Kidney epithelial cell (primary cell): ENCODE data around the gene IFIT3. TPM values are rescaled to one million over a fixed set of nuclear protein-coding genes. Genes with fewer than 3 reads are reported as not detected.

Experiments
- DNase-seq: peaks from one replicate; pipeline ENCODE4 v3.0.0-alpha.2; 2010; ENCODE audit warnings: low read depth
- H3K27me3 ChIP-seq: 2 replicates; pipeline ENCODE4 v1.6.0; 2011; ENCODE audit warnings: low read length; ENCODE audit not compliant: control insufficient read depth, insufficient read depth
- H3K36me3 ChIP-seq: 2 replicates; pipeline ENCODE4 v1.5.1; 2011; ENCODE audit warnings: low read length; ENCODE audit not compliant: control insufficient read depth, insufficient read depth
- H3K4me3 ChIP-seq: 2 replicates; pipeline ENCODE4 v1.5.1; 2011; ENCODE audit warnings: low read depth, mild to moderate bottlenecking, control low read depth, low read length
- CTCF ChIP-seq: IDR thresholded peaks from 2 replicates; pipeline ENCODE4 v1.5.1; 2011; ENCODE audit warnings: mild to moderate bottlenecking, moderate library complexity, low read length, control low read depth, inconsistent platforms; ENCODE audit not compliant: insufficient read depth, poor library complexity, severe bottlenecking
- total RNA-seq: library from RNA; depleted of rRNA; stranded (reverse); fragments of >200 nt; gene quantifications from 2 replicates; pipeline ENCODE4 v1.2.3, GENCODE V29; 2015

Gene IFIT3
- total RNA-seq, 1 donor from 2014 or later, result 14.8 TPM

DNA sequence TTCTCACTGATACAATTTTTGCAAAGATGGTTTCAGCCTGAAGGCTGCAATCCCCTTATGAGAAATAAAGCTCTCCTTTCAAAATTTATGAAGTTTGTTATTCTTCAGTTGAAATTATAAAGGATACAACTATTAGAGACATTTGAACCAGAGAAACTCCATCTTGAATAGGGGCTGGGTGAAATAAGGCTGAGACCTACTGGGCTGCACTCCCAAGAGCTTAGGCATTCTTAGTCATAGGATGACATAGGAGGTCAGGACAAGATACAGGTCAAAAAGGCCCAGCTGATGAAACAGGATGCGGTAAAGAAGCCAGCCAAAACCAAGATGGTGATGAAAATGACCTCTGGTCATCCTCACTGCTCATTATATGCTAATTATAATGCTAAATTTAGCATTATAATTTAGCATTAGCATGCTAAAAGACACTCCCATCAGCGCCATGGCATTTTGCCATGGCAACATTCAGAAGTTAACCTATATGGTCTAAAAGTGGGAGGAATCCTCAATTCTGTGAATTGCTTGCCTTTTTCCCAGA is 27.7 kb downstream of the IFIT3 start:
- DNase-seq, result no peak
- TF ChIP-seq CTCF, result no peak
- Histone ChIP-seq H3K4me3 (no peak overlapping the region), H3K27me3 (no peaks in the 10 kb centered on the region), H3K36me3 (no peaks in the 10 kb centered on the region)

DNA sequence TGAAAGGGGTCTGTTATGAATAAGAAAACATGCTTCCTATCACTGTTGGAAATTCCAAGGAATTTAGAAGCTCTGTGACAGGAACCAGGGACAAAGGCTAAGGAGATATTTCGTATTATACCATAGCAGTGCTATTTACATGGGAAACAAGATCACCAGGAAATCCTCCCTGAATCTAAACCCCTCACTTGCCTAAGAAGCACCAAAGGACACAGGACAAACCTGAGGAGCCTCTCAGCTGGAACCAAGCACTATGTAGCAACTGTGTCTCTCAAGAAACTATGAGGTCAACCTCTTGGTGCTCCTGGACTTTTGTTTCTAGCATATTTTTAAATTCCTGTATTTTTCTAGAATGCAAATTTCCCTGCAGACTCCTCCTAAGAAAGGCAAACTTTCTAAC is 29.3 kb downstream of the IFIT3 start:
- no peaks in the 10 kb centered on the region for H3K36me3 ChIP-seq
- H3K4me3 ChIP-seq, result no peak overlapping the region
- no peak for TF ChIP-seq CTCF
- no peak for DNase-seq
- no peaks in the 10 kb centered on the region for H3K27me3 ChIP-seq

GRCh38 chr10:89357975-89358374 is 30.2 kb downstream of the IFIT3 start:
- no peaks in the 10 kb centered on the region for H3K36me3 ChIP-seq
- no peaks in the 10 kb centered on the region for H3K27me3 ChIP-seq
- DNase-seq, result no peak
- no peak overlapping the region for H3K4me3 ChIP-seq
- TF ChIP-seq CTCF, result no peak

- Histone ChIP-seq H3K27me3 (no peaks in the 10 kb centered on the region), H3K36me3 (no peaks in the 10 kb centered on the region), H3K4me3 (no peak overlapping the region)
- no peak for TF ChIP-seq CTCF
- no peak for DNase-seq
Measured at GRCh38 chr10:89360157-89360556, 32.4 kb downstream of the IFIT3 start.

DNA sequence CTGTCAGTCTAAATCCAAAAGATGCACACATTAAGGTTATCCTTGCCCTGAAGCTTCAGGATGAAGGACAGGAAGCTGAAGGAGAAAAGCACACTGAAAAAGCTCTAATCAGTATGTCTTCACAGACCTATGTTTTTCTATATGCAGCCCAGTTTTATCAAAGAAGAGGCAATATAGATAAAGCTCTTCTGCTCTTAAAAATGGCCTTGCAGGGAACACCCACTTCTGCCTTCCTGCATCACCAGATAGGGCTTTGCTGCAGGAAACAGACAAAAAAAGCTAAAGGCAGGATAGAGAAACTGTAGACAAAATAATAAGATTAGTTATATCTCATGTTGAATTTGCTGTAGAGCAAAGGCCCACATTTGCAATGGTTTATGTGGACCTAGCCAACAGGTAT is 35.1 kb downstream of the IFIT3 start:
- no peak for DNase-seq

More for the DNA sequence above, 35.1 kb downstream of the IFIT3 start:
- no peak for TF ChIP-seq CTCF
- Histone ChIP-seq H3K36me3 (no peaks in the 10 kb centered on the region), H3K27me3 (no peaks in the 10 kb centered on the region), H3K4me3 (no peak overlapping the region)
